DMS153 (cell line): ENCODE results near the gene DEGS2.
"Not testable (repeated sequence)": the region's sequence is repeated elsewhere in the genome, so short reads cannot be mapped to it uniquely, and the experiment has no call there.

Experiments
- DNase-seq: peaks from one replicate; lab custom pipeline; 2025; lab: John Stamatoyannopoulos, UW

The DEGS2 gene

GRCh38 chr14:100178691-100179090 lies 19.2 kb upstream of the DEGS2 start:
- no peak for DNase-seq

GRCh38 chr14:100176811-100177327 lies 17.4 kb upstream of the DEGS2 start:
- DNase-seq: no peak

- DNase-seq: no peak
Observed at GRCh38 chr14:100173353-100173752, 13.9 kb upstream of the DEGS2 start.

- no peak for DNase-seq
Observed at GRCh38 chr14:100172811-100173210, 13.4 kb upstream of the DEGS2 start.

GRCh38 chr14:100170880-100171279 lies 11.4 kb upstream of the DEGS2 start:
- no peak for DNase-seq

- DNase-seq: no peak
Observed at GRCh38 chr14:100168506-100168905, 9.1 kb upstream of the DEGS2 start.

GRCh38 chr14:100165831-100166440 lies 6.5 kb upstream of the DEGS2 start:
- no peak for DNase-seq

GRCh38 chr14:100165376-100165775 lies 5.9 kb upstream of the DEGS2 start:
- DNase-seq: no peak

GRCh38 chr14:100160534-100160916 lies 1.1 kb upstream of the DEGS2 start:
- no peak for DNase-seq

GRCh38 chr14:100159865-100160533 lies 554 bp upstream of the DEGS2 start:
- no peak for DNase-seq

- no peak for DNase-seq
Observed at GRCh38 chr14:100158566-100159093, 815 bp downstream of the DEGS2 start.

GRCh38 chr14:100157548-100158232 lies 1.8 kb downstream of the DEGS2 start:
- not testable (repeated sequence) for DNase-seq

GRCh38 chr14:100156776-100157175 lies 2.7 kb downstream of the DEGS2 start:
- no peak for DNase-seq

- DNase-seq: no peak
Observed at GRCh38 chr14:100155756-100156616, 3.5 kb downstream of the DEGS2 start.

GRCh38 chr14:100155049-100155621 lies 4.3 kb downstream of the DEGS2 start:
- DNase-seq: no peak

- DNase-seq: no peak
Observed at GRCh38 chr14:100153560-100153959, 5.9 kb downstream of the DEGS2 start.

- no peak for DNase-seq
Observed at GRCh38 chr14:100152091-100152490, 7.4 kb downstream of the DEGS2 start.

GRCh38 chr14:100150932-100151587 lies 8.4 kb downstream of the DEGS2 start:
- DNase-seq: no peak

GRCh38 chr14:100149851-100150611 lies 9.4 kb downstream of the DEGS2 start:
- DNase-seq: no peak
